CD4-positive, alpha-beta T cell treated with Interleukin-6 at 100 ng/mL for 8 hours (primary cell): ENCODE results near the gene SOX3.

Experiments
- DNase-seq: peaks from one replicate; pipeline ENCODE4 v3.0.0-alpha.2; 2020; ENCODE audit warnings: mixed read lengths, low spot score

The SOX3 gene

DNA sequence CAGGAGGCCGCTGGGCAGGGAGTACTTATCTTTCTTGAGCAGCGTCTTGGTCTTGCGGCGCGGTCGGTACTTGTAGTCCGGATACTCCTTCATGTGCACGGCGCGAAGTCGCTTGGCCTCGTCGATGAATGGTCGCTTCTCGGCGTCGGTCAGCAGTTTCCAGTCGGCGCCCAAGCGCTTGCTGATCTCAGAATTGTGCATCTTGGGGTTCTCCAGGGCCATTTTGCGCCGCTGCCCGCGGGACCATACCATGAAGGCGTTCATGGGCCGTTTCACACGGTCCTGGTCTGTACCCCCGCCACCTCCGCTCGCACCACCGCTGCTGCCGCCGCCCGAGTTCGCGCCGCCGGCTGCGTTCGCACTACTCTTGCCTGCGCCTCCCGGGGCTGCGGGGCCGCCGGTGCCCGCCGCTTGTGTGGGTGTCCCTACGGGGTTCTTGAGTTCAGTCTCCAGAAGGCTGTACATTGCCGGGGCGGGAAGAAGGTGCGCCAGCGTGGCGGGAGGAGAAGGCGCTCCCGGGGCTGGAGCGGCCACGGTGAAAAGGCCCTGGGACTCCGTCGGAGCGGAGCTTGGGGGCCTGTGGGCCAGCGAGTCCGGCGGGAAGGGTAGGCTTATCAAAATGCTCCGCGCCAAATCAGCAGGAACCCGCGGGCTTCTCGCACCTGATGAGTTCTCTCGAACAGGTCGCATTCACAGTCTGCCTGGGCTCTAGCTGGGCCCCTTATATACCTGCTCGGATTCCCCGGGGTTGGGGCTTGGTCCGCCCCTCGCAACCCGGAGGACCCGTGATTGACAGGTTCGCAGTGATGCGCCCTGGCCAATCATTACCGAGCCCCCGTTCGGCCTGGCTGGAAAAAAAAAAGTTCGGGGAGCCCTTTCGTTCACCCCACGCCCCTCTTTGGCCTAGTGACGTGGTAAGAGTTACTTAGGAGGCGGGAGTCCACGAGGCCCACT is at the start of gene SOX3:
Gene SOX3 (minus strand): TSS at position 699 of the 954 bp plus-strand sequence. CDS start 9 bp downstream, at position 690.
- DNase-seq: no peak

DNA sequence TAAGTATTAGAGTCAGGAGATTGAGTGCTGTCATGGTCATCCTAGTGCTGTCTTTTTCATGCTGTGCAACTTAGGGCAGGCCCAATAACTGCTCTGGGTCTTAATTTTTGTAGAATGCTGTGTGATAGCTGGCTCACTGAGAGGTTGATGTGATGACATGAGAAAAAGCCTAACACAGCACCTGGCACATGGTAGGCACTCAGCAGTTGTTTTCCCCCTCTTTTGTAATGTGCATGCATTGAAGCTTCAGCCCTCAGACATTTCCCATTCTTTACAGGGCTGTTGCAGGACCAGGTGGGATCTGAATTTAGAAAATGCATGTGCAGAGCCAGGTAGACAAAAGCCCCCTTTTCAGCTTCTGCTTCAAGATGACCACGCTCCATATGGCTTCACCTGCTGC is 44.1 kb upstream of the SOX3 start:
- DNase-seq: no peak

DNA sequence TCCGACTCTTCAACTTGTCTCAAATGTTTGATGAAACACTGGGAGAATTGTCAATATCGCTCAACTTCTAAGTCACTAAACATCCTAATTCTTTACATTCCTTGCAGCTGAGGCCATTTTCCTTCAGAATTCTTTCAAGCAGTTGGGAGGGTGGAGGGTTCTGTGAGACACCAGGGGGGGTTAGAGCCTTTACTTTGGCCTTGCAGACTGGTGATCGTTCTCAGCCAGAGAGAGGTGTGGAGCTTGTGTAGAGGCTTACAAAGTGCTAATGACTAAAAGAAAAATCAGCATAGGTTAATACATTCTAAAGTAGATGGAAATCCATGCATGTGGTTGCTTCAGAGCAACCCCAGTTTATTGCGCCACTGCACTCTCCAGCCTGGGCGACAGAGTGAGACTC is 21.3 kb upstream of the SOX3 start:
- DNase-seq: no peak

DNA sequence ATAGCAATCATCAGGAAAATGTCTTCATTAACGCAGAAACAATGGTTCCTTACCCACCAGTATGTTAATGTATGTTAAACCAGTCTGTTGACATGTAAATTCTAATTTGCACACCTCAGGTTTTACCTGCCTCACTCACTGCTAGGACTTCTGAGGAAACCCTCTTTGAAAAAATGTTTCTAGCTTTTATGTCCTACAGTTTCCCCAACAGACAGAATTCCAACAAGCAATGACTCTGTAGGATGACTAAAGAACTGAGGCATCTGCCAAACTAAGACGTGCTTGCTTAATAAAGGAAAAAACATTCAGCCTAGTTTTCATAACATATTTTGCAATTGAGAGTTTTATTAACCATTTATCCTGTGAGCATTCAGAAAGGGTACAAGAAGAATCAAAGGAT is 20.6 kb upstream of the SOX3 start:
- DNase-seq: no peak

DNA sequence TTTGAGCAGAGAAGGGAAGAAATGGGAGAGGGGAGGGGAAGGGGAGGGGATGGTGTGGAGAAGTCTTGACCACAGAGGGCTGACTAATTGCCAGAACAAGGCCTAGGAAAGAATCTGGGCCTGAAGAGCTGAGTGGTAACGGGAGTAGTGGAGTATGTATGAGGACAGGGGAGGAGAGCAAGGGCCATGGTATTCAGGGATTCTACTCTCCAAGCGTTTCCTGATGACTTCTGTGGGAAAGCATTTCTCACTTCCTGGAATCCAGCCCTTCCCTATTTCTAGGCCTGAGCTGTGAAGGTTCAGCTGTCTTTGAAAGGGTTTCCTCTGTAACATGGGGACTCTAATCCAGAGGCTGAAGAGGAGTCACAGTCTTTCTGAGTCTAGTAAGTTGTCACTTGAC is 19.7 kb upstream of the SOX3 start:
- DNase-seq: no peak

DNA sequence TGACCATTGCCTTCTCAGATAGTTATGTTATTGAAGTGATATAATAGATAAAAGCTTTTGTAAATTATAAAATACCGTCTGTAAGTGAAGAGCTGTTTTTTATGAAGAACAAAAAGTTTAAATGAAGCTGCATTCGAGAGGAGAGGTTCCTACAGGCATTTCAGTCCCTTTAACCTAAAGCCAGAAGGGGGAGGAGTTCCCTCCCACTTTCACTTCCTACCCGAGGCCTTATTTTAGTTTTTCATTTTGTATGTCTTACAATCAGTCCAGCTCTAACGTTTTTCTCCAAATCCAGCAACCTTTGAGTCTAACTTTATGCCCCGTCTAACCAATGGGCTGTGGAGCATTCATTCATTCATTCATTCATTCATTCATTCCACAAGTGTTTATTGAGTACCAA is 16.5 kb upstream of the SOX3 start:
- no peak for DNase-seq

DNA sequence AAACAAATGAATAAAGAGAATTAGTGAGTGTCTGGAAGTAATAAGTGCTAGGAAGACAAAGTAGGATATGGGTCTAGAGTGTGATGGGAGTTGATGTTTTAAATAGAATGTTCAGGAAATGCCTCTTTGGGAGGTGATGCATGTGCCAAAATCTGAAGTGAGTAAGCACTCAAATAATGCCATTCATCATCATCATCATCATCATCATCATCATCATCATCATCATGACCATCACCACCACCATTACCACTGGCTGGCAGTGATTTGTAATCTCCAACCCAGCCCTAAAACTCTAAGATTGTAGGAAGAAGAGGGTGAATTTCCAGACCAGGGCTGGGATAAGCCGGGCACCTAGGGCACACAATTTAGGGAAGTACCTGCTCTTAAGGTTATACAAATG is 9.7 kb upstream of the SOX3 start:
- DNase-seq: no peak

DNA sequence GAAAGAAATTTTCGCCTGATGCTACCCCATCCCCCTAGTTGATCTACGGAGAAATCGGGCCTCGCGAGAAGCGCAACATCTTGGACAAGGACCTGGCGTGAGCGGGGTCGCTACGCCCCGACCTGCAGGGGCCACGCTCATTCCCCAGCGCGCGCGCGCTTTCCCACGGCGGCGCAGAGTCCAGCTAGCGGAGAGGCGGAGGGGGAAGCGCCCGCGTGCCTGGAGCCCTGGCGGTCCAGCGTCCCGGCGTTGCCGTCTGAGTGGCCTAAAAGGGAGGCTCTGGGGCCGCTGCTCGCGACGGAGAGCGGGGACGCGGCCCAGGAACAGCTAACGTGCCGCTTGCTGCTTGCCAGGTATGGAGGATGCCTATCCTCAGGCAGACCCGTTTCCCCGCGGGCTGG is 6.0 kb upstream of the SOX3 start:
- no peak for DNase-seq

DNA sequence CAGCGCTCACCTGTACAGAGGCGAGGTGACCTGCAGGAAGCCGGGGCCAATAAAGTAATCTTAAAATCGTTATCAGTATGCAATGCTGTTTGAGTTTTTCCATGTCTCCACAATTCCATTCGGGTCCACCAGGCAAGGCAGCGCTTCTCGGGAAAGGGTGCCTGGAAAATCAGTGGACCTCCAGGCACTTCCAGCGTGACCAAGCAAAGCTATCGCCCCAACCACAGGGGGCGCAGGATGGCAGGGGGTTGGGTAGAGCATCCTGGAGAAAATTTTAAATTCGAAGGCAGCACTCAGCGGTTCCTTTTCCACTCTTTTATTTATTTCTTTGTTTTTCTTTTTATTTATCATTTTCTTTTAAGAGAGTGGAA is 5.4 kb upstream of the SOX3 start:
- DNase-seq: no peak

DNA sequence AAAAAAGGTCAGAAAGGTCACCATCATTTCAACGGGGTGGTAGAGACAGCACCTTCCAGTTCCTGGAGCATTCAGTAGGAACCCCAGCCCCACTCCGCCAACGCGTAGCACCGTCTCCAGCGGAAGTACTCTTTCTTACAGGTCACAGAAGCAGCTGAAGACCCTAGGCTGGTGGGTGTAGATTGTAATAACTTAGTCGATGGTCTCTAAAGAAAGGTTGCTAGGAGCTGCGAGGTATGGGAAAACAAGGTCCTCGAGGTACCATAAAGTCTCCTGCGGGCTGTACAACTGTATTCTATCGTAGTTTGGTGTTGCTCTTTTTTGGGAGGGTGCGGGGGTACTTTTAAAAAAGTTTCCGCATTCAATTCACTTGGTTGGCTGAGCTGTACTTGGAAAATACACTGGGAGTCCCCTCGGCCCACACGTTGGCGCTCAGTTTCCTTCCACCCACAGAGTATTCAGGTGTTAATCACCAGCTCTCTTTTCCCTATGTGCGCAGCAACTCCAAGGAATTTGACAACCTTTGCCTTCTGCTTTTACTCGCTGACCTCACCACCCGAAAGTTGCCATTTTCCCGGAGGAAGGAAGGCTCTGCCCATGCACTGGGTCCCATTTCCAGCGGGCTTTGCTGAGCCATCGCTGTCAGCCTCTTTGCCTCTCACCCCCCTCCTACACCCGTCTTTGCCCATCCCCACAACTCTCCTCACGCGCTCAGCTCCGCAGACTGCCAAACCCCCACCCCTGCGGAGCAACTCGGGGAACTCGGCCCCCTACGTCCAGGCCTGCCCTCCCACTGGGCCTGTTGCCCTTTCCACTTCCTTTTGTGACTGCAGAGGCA is 4.8 kb upstream of the SOX3 start:
- no peak for DNase-seq

DNA sequence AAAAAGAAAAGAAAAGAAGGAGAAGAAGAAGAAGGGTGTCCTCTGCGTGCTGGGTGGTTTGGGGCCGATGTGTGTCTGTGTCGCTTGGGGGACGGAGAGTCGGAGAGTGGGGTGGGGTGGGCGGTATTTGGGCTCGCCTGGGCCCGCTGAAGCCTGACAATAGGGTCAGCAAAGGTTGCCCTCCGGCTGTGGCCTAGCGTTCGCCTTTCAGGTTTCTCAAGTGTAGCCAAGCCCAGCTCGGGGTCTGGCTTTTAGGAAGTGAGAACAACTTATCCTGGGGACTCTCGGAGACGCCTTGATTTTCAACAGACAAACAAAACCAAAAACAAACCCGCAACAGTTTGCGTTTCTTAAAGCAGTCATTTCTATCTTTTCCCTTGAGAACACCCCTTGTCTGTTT is 4.1 kb upstream of the SOX3 start:
- no peak for DNase-seq

DNA sequence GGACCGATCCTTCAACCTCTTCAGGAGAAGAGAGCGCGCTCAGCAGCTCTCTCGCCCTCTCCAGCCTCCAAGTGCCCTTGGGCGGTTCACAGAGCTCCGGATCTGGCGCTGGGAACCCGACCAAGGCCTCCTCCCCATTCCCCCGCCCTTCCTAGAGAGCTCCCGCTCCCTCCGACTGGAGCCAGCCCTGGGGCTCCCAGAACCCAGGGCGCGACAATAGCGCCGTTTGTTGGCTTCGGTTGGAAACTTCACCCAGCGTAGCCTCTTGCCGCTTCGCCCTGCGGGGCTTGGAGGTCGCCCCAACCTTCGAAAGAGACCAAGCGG is 3.1 kb upstream of the SOX3 start:
- DNase-seq: no peak

DNA sequence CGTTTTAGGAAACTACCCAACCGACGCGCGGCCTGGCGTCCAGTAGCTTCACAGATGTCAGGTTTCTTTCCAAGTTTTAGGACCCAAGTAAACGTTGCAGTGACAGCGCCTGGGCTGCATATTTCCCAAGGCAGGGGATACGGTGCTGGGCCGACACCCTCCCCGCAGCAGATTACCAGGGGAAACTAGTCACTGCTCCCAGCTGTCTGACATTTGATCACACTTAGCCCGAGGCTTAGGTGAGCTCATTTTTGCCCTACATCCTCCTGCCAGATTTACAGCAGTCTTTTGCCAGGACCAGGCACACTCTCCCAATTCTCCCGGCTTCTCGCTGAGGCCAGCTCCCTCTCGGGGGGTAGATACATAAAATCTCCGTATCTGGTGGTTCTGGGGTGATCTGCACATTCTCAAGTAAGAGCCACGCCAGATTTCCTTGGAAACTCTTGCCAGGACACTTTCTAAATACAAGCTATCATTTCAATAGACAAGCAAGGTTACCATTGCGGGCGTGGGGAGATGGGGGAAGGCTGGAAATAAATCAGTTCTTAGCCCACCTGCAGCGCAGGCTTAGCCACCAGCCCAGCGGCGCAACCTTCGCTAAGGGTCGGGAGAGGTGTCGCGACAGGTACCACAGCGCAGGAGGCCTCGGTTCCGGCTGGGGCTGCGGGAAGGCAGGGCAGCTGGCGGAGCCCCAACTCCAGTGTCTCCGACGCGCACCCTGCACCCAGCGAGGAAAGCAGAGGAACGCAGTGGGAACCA is 2.5 kb upstream of the SOX3 start:
- no peak for DNase-seq

DNA sequence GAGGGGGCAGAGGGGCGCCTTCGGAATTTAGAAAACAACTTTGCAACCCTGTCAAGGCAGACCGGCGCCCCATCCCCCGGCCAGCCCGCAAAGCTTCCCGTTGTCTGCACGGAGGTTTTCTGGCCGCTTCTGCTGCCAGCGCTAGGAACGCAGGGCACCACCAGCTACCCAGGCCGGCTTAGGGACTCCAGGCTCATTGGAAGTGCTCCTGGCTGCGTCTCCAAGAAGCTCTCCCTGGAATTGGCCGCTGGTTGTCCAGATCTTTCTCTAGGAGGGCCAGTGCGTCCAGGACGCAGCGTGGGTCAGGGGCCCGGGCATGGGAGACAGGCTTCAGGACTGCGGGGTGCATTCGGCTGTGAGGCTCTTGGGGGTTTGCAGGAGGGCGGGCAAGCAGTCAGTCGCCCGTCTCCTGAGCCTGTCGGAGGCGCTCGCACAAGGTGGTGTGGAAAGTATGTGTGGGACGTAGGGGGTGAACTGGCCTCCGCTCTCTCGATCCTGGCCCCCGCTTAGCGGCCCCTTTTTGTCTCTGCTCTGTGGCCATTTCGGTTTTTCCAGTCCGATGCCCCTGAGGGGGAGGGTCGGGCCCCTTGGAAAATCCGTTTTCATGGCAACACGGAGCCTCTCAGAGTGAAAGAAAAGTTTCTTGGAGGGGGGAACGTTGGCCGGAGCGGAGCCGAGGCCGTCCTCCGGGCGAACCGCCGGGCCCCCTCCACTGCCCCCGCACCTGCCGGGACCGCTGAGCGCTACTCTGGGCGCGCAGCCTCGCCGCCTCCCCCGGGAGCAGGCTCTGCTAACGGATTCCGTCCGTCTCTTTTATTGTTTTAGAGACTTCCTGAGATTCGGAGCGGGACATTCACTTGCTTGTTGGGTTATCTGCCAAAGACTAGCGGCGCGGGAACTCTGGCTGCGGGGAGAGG is 810 bp upstream of the SOX3 start:
- no peak for DNase-seq

DNA sequence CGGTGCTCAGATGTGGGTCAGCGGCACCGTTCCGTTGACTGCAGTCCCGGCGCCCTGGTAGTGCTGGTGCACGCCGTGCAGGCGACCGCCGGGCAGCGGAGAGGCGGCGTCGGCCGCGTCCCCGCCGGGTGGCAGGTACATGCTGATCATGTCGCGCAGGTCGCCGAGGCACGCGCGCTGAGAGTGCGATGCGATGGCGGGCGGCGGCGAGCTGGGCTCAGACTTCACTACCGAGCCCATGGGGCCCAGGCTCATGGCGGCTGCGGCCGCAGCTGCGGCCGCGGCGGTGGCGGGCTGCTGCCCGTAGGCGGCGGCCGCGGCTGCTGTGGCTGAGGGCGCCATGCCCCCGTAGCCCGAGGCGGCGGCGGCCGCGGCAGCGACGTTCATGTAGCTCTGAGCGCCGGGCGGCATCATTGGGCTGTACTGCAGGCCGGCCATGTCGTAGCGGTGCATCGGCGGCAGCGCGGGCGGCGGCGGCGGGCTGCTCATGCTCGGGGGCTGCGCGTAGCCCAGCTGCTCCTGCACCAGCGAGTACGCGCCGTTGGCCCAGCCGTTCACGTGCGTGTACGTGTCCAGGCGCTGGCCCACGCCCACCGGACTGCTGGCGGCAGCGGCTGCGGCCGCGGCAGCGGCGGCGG is 1.0 kb downstream of the SOX3 start:
- no peak for DNase-seq

DNA sequence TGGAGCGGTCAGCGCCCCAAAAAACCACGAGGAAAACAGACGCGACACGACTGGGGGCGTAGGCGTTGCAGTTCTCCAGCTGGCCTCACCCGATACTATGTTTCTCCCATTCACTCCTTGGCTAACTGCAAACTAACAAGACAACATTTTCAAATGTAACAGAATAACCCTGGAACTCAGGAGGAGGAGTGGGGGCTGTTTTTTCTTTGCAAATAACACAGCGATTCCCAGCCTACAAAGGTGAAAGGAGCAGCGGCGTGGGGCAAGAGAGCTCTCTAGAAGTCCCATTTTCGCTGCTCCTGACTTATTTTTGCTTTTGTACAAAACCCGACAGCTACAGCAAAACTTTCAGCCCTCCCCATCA is 1.6 kb downstream of the SOX3 start:
- no peak for DNase-seq

DNA sequence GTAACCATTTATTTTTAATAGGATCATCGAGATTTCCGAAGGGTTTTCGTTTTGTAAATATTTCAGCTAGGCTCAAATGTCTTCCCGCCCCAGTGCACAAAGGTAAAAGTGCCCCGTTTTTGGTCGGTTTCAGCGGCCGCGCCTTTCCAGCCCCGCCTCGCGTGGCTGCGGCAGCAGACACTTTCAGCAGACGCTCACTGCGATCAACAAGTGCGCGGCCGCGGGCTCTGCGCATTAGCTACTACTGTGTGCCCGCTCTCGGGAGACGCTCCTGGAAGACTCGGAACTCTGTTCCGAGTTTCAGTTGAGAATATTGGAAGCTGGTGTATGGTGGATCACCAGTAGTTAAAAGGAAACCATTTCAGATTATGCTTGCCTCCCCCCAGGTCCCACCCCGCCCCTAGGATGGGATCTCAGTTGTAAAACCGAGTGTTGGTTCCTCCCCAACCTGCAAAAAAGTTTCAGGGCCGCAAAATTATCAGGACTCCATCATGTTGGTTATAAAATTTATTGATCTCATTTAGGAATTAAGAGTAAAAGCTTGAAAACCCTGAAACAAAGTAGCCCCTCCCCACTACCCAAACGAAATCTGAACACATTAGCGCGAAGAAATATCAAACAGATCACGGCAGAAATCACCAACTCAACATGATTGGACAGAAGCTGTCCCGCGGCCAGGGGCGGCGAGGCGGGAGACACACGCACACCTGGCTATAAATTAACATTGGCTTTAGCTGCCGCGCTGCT is 2.2 kb downstream of the SOX3 start:
- DNase-seq: no peak

DNA sequence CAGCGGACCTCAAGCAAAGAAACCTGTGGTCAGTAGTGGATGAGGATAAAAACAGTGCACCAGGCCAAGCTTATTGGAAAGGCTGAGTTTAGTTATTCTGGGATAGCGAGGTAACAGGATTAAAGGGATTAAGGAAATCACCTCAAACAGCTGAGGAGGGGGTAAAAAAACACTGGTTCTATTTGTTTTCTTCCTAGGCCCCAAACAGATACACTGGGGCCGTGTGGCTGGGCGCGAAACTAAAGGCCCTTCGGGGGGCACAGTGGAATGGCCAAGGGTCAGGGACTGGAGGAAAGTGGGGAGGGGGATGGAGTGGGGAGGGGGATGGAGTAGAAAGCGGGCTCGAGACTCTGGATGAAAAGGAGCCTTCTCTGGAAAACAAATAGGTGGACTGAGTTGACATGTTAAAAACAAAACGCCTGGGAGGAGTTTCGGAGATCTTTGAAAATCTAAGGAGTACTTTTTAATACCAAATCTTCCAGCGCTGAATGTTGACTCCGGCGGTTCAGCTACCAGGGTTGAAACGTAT is 2.9 kb downstream of the SOX3 start:
- DNase-seq: no peak

DNA sequence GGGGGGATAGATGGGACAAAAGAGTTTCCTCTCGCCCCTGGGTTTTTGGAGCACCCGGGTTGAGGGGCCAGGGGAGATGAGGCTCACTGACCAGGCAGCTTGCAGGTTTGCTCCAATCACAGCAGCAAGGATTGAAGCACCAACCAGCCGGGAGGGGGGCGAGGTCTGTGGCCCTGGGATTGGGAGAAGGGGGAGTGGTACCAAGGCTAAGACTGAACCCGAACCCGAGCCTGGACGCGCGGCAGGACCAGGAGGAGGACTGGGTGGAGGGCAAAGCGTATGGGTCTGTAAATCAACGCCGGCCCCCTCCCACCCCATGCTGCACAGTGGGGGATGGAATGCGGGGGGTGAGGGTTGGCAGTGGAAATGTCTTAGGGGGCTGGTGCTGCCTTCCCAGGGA is 3.5 kb downstream of the SOX3 start:
- no peak for DNase-seq

DNA sequence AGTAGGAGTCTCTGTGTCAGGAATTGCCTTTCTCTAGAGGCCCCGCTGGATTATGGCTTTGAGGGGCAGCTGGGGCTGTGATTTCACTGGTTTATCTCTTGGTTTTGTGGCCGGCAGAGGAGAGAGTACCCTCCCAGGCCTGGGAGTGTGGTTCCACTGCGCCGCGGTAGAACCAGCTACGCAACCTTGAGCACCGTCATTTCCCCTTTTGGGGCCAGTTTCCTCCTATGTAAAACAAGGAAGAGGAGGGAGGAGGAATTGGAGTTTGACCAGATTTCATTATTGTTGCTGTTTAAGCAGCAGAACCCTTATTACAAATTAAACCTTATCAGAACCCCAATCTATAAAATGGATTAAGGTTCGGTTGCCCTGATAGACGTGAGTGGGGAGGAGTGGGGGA is 4.4 kb downstream of the SOX3 start:
- DNase-seq: no peak
